Esophagus muscularis mucosa (tissue), 4 donors: ENCODE data around the gene MUC5B. TPM values are rescaled to one million over a fixed set of nuclear protein-coding genes. Genes with fewer than 3 reads are reported as not detected.

ENCODE experiments used
- DNase-seq: peaks from one replicate; pipeline ENCODE4 v3.0.0-alpha.2; 2017; ENCODE audit errors: extremely low spot score
- H3K27ac ChIP-seq, 4 donors: fragments of 200-600 bp; sonication (generic); replicated peaks in 1 of 4; 1 replicate in 3 of 4; 2 replicates in 1 of 4; pipeline ENCODE4 v1.5.1; 2016 to 2019; ENCODE audit warnings: mild to moderate bottlenecking in 1 of 4
- H3K27me3 ChIP-seq, 4 donors: fragments of 200-600 bp; sonication (generic); one replicate each; pipeline versions ENCODE4 v1.5.1 to v1.6.0; 2016 to 2019
- H3K36me3 ChIP-seq, 4 donors: fragments of 200-600 bp; sonication (generic); one replicate each; pipeline ENCODE4 v1.5.1; 2016 to 2019
- H3K4me1 ChIP-seq, 4 donors: fragments of 200-600 bp; sonication (generic); one replicate each; pipeline ENCODE4 v1.5.1; 2016 to 2019
- H3K4me3 ChIP-seq, 4 donors: fragments of 200-600 bp; sonication (generic); 1 replicate in 2 of 4; 2 replicates in 2 of 4; pipeline ENCODE4 v1.5.1; 2016 to 2019; ENCODE audit warnings: mild to moderate bottlenecking in 4 of 4, moderate library complexity in 1 of 4
- H3K9me3 ChIP-seq, 4 donors: fragments of 200-600 bp; sonication (generic); 1 replicate in 3 of 4; 2 replicates in 1 of 4; pipeline ENCODE4 v1.5.1; 2016 to 2019
- CTCF ChIP-seq, 3 experiments: fragments of 200-600 bp in 2 of 3; fragments of 450-650 bp in 1 of 3; sonication (generic) in 2 of 3; IDR thresholded peaks; one replicate each; pipeline ENCODE4 v1.5.1; 2017 to 2019; ENCODE audit warnings: antibody characterized with exemption in 3 of 3, mild to moderate bottlenecking in 2 of 3, moderate library complexity in 1 of 3
- EP300 ChIP-seq: sonication (generic); formaldehyde crosslinking; IDR thresholded peaks from one replicate; pipeline ENCODE4 v1.6.1; 2017; ENCODE audit warnings: antibody characterized with exemption
- POLR2A ChIP-seq: fragments of 450-650 bp; IDR thresholded peaks from one replicate; pipeline ENCODE4 v1.6.1; 2017; ENCODE audit warnings: antibody characterized with exemption, moderate library complexity, mild to moderate bottlenecking, low read depth
- POLR2AphosphoS5 ChIP-seq, 2 donors: sonication (generic); formaldehyde crosslinking; IDR thresholded peaks; one replicate each; pipeline ENCODE4 v1.6.1; 2017; ENCODE audit warnings: antibody characterized with exemption in 2 of 2
- WGBS: methylation state at CpG from one replicate; pipeline ENCODE4 v1.1.5; 2018; 5-methylcytosine and 5-hydroxymethylcytosine counted together
- intact Hi-C: fragments of 100-400 bp; cut with DNase I; formaldehyde crosslinking; loops from one replicate; pipeline ENCODE4 v1.15.1; 2023
- total RNA-seq, 4 donors: library from RNA; depleted of rRNA; stranded (reverse); fragments of >200 nt; gene quantifications; one replicate each; pipeline versions ENCODE4 v1.1.0 to v1.2.1, GENCODE V29; 2016

The MUC5B gene
- total RNA-seq, 4 donors from 2014 or later = under 0.01 to 0.45 (median 0.06) TPM; not detected in 1

- no peak overlapping the region for H3K4me3 ChIP-seq
- TF ChIP-seq CTCF (IDR thresholded peaks at IDR 0.05) (no peak), POLR2AphosphoS5 (IDR thresholded peaks at IDR 0.05) (no peak), EP300 (no peak), POLR2A (no peak)
- DNase-seq = no peak
- WGBS = no CpG with 5 or more reads among the region's 10 CpGs
- intact Hi-C loops = loop anchor here (5.0 to 10.0 kb wide), 4 partner anchors 47 to 262 kb away; partner anchors contain the start of genes BRSK2 and TOLLIP
- no peaks in the 10 kb centered on the region for H3K27me3 ChIP-seq
- peaks cover 16 to 25% (median 20%) of the 10 kb centered on the region in 4 donors for H3K4me1 ChIP-seq
- H3K27ac ChIP-seq = no peak overlapping the region
- H3K36me3 ChIP-seq = no peaks in the 10 kb centered on the region
- no peaks in the 10 kb centered on the region for H3K9me3 ChIP-seq
Observed at GRCh38 chr11:1260023-1260501, 37.2 kb downstream of the MUC5B start.

- Histone ChIP-seq H3K4me1 (peaks cover 16 to 25% (median 20%) of the 10 kb centered on the region in 4 donors), H3K36me3 (no peaks in the 10 kb centered on the region), H3K27ac (no peak overlapping the region), H3K9me3 (no peaks in the 10 kb centered on the region), H3K4me3 (no peak overlapping the region), H3K27me3 (no peaks in the 10 kb centered on the region)
- WGBS = 100% methylated on average over 4 of the region's 17 CpGs
- TF ChIP-seq POLR2AphosphoS5 (IDR thresholded peaks at IDR 0.05) = no peak
- no peak for TF ChIP-seq CTCF (IDR thresholded peaks at IDR 0.05)
- TF ChIP-seq EP300 = no peak
- no peak for TF ChIP-seq POLR2A
- intact Hi-C loops = loop anchor here (5.0 to 10.0 kb wide), 4 partner anchors 47 to 262 kb away; partner anchors contain the start of genes BRSK2 and TOLLIP
- no peak for DNase-seq
Observed at GRCh38 chr11:1260620-1261019, 37.8 kb downstream of the MUC5B start.

GRCh38 chr11:1261241-1262071 lies 38.6 kb downstream of the MUC5B start:
- H3K36me3 ChIP-seq = no peaks in the 10 kb centered on the region
- no peaks in the 10 kb centered on the region for H3K27me3 ChIP-seq
- 90% methylated on average over 13 of the region's 39 CpGs for WGBS
- H3K4me3 ChIP-seq = peak overlapping the region in 3 of 4 donors; percentile 51 to 65 (median 52)
- no peak for DNase-seq
- intact Hi-C loops = loop anchor here (5.0 to 10.0 kb wide), 4 partner anchors 46 to 261 kb away; partner anchors contain the start of genes BRSK2 and TOLLIP
- peaks cover 16 to 25% (median 20%) of the 10 kb centered on the region in 4 donors for H3K4me1 ChIP-seq
- no peak for TF ChIP-seq POLR2AphosphoS5 (IDR thresholded peaks at IDR 0.05)
- no peak for TF ChIP-seq POLR2A
- no peak for TF ChIP-seq CTCF (IDR thresholded peaks at IDR 0.05)
- no peak for TF ChIP-seq EP300
- no peaks in the 10 kb centered on the region for H3K9me3 ChIP-seq
- H3K27ac ChIP-seq = peak overlapping the region in 3 of 4 donors; percentile 72 to 83 (median 73)

GRCh38 chr11:1262172-1263006 lies 39.5 kb downstream of the MUC5B start:
- H3K4me1 ChIP-seq = peaks cover 16 to 25% (median 21%) of the 10 kb centered on the region in 4 donors
- WGBS = 21% methylated on average over 16 of the region's 31 CpGs
- no peaks in the 10 kb centered on the region for H3K27me3 ChIP-seq
- no peaks in the 10 kb centered on the region for H3K9me3 ChIP-seq
- H3K27ac ChIP-seq = peak overlapping the region; percentile 72 to 83 (median 78)
- DNase-seq = peak; percentile 96
- H3K36me3 ChIP-seq = no peaks in the 10 kb centered on the region
- intact Hi-C loops = loop anchor here (5.0 to 10.0 kb wide), 4 partner anchors 45 to 260 kb away; partner anchors contain the start of genes BRSK2 and TOLLIP
- peak overlapping the region; percentile 51 to 65 (median 52) for H3K4me3 ChIP-seq
- peak in 1 of 3 experiments; percentile 26 for TF ChIP-seq CTCF (IDR thresholded peaks at IDR 0.05)
- peak; percentile 79 to 81 for TF ChIP-seq POLR2AphosphoS5 (IDR thresholded peaks at IDR 0.05)
- no peak for TF ChIP-seq EP300
- no peak for TF ChIP-seq POLR2A
